PC-9 (cell line): ENCODE results near the gene ZNF581. TPM values are rescaled to one million over a fixed set of nuclear protein-coding genes. Genes with fewer than 3 reads are reported as not detected.

Experiments
- BruUV-seq: library from RNA; stranded (reverse); fragments of 400-500 nt; replicated peaks from 2 replicates; lab custom pipeline; 2021; lab: Mats Ljungman, UMichigan
- CTCF ChIA-PET: fragments of 300-600 bp; sonication (Branson Sonifier 250); formaldehyde crosslinking; loops from one replicate; lab custom pipeline; 2022; ENCODE audit warnings: antibody characterized with exemption; lab: Charles Lee
- POLR2A ChIA-PET: fragments of 300-600 bp; sonication (Branson Sonifier 250); formaldehyde crosslinking; loops from one replicate; lab custom pipeline; 2022; ENCODE audit warnings: antibody characterized with exemption; ENCODE audit not compliant: unreplicated experiment; lab: Charles Lee
- DNase-seq, 2 experiments: peaks; one replicate each; pipeline versions ENCODE4 v3.0.0 to v3.0.0-alpha.2; 2015 to 2022; ENCODE audit warnings: mixed read lengths in 1 of 2
- H2AFZ ChIP-seq: fragments of 200-600 bp; sonication (generic); 2 replicates; pipeline ENCODE4 v1.8.1; 2017; ENCODE audit warnings: antibody characterized with exemption
- H3F3A ChIP-seq: fragments of 200-600 bp; sonication (generic); 2 replicates; pipeline ENCODE4 v1.8.1; 2017; ENCODE audit warnings: antibody characterized with exemption, mild to moderate bottlenecking, low read depth; ENCODE audit not compliant: insufficient read depth
- H3K27ac ChIP-seq: fragments of 200-600 bp; sonication (generic); 2 replicates; pipeline ENCODE4 v1.6.1; 2016; ENCODE audit warnings: mixed run types
- H3K27me3 ChIP-seq: fragments of 200-600 bp; sonication (generic); 2 replicates; pipeline ENCODE4 v1.6.1; 2016; ENCODE audit warnings: low read depth, mixed run types; ENCODE audit not compliant: insufficient read depth
- H3K36me3 ChIP-seq: fragments of 200-600 bp; sonication (generic); 2 replicates; pipeline ENCODE4 v1.6.1; 2016; ENCODE audit warnings: low read depth, mixed run types
- H3K4me1 ChIP-seq: fragments of 200-600 bp; sonication (generic); replicated peaks from 2 replicates; pipeline ENCODE4 v1.6.1; 2016; ENCODE audit warnings: mixed run types; ENCODE audit not compliant: insufficient read depth
- H3K4me2 ChIP-seq: fragments of 200-600 bp; sonication (generic); 2 replicates; pipeline ENCODE4 v1.6.1; 2017; ENCODE audit warnings: mixed run types
- H3K4me3 ChIP-seq: fragments of 200-600 bp; sonication (generic); 2 replicates; pipeline ENCODE4 v1.6.1; 2016; ENCODE audit warnings: mixed run types
- H3K79me2 ChIP-seq: fragments of 200-600 bp; sonication (generic); 2 replicates; pipeline ENCODE4 v1.6.1; 2017; ENCODE audit warnings: low read depth, mixed run types
- H3K9me2 ChIP-seq: fragments of 200-600 bp; sonication (generic); 2 replicates; pipeline ENCODE4 v1.8.1; 2017; ENCODE audit warnings: mild to moderate bottlenecking; ENCODE audit not compliant: insufficient read depth
- H3K9me3 ChIP-seq: fragments of 200-600 bp; sonication (generic); 2 replicates; pipeline ENCODE4 v1.8.1; 2016; ENCODE audit warnings: low read depth; ENCODE audit not compliant: insufficient read depth
- H4K20me1 ChIP-seq: fragments of 200-600 bp; sonication (generic); 2 replicates; pipeline ENCODE4 v1.8.1; 2017; ENCODE audit not compliant: insufficient read depth
- EZH2 ChIP-seq: fragments of 200-600 bp; sonication (generic); IDR thresholded peaks from 2 replicates; pipeline ENCODE4 v1.8.0; 2017; ENCODE audit warnings: antibody characterized with exemption, low read depth
- intact Hi-C: fragments of 100-400 bp; cut with micrococcal nuclease; formaldehyde crosslinking; loops from one replicate; pipeline ENCODE4 v1.10.0; 2022; ENCODE audit not compliant: unreplicated experiment
- total RNA-seq: library from RNA; stranded (reverse); gene quantifications from 2 replicates; pipeline ENCODE4 v1.2.3, GENCODE V29; 2021
- TF ChIP-seq, protein P1 (sequence below): fragments of 200-600 bp; sonication (generic); conservative IDR thresholded peaks from 2 replicates; pipeline ENCODE4 v1.6.1; 2017; ENCODE audit warnings: mixed run types, antibody characterized with exemption, mild to moderate bottlenecking, moderate library complexity

The ZNF581 gene
- total RNA-seq, 1 experiment from 2014 or later, result 53.5 TPM

DNA sequence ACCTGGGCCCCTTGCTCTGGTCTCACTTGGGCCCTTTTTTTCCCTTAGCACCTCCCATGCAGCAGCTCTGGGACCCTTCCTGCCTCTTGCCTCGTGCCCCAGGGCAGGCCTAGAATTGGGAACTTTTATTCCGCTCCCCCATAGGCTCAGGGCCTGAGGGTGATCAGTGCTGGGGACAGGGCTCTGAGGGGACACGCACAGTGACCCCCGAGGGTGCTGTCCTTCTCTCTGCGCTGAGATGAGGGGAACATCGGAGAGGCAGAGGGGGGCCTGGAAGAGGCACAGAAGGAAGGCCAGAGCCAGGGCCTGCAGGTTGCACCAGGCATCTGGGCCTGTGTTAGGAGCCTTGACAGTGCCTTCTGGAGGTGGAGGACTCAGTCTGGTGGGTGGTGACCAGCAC lies 42.3 kb downstream of the ZNF581 start:
- CTCF ChIA-PET, result no interaction called here

DNA sequence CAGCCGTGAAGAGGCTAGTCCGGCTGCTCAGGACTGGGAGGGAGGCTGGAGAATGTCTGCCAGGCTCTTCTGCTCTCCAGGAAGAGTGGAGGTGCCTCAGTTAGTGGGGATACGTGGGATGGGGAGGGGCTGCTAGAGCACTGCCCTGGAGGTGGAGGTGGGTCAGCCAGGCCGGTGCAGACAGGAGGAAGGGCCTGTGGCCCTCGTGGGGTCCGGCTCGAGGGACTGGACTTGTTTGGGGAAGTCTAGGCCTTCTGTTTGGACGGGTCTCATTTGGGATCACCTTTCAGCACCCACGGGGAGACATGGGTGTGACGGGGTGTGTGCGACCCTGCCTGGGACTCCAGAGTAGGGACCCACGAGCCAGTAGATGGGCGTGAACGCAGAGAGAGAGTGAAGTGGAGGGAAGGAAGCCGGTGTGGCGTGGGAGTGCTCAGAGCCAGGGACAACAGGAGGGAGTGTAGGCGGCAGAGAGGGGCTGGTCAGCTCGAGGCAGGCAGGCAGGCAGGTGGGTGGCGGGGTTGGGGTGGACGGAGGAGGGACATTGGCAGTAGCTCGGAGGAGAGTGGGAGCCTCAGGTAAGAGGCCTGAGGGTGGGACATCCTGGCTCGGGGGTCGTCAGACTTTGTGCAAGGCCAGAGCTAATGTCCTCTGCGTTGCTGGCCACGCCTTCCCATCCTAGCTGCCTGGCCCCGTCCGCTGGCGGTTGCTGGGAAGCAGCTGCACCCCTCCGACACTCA lies 43.0 kb downstream of the ZNF581 start:
- H3K9me3 ChIP-seq, result no peaks in the 10 kb centered on the region
- ChIA-PET CTCF (no interaction called here), POLR2A (no interaction called here)
- H3K4me3 ChIP-seq, result no peak overlapping the region
- no peak overlapping the region for H3K27ac ChIP-seq
- DNase-seq, result no peak
- no peaks in the 10 kb centered on the region for H3K9me2 ChIP-seq
- H3K4me1 ChIP-seq, result no peaks in the 10 kb centered on the region
- no peak for TF ChIP-seq EZH2
- TF ChIP-seq, protein P1, sequence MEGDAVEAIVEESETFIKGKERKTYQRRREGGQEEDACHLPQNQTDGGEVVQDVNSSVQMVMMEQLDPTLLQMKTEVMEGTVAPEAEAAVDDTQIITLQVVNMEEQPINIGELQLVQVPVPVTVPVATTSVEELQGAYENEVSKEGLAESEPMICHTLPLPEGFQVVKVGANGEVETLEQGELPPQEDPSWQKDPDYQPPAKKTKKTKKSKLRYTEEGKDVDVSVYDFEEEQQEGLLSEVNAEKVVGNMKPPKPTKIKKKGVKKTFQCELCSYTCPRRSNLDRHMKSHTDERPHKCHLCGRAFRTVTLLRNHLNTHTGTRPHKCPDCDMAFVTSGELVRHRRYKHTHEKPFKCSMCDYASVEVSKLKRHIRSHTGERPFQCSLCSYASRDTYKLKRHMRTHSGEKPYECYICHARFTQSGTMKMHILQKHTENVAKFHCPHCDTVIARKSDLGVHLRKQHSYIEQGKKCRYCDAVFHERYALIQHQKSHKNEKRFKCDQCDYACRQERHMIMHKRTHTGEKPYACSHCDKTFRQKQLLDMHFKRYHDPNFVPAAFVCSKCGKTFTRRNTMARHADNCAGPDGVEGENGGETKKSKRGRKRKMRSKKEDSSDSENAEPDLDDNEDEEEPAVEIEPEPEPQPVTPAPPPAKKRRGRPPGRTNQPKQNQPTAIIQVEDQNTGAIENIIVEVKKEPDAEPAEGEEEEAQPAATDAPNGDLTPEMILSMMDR, result no peak
- peaks cover 14% of the 10 kb centered on the region; the same call in 1 of the 2 replicates for H3K36me3 ChIP-seq
- H2AFZ ChIP-seq, result no peak overlapping the region
- BruUV-seq, result no TSS peak
- no peaks in the 10 kb centered on the region for H3K27me3 ChIP-seq
- peaks cover 11% of the 10 kb centered on the region for H3K79me2 ChIP-seq
- intact Hi-C loops, result no loop called here
- H3K4me2 ChIP-seq, result no peak overlapping the region
- H4K20me1 ChIP-seq, result peaks cover 46% of the 10 kb centered on the region
- H3F3A ChIP-seq, result no peaks in the 10 kb centered on the region

More for the DNA sequence above, 42.3 kb downstream of the ZNF581 start:
- BruUV-seq, result no TSS peak
- POLR2A ChIA-PET, result no interaction called here
- intact Hi-C loops, result no loop called here
- H3K27ac ChIP-seq, result no peak overlapping the region
- H3K27me3 ChIP-seq, result no peaks in the 10 kb centered on the region
- no peak overlapping the region for H2AFZ ChIP-seq
- no peaks in the 10 kb centered on the region for H3K9me3 ChIP-seq
- no peak overlapping the region for H3K4me3 ChIP-seq
- no peak for DNase-seq
- H3K4me2 ChIP-seq, result no peak overlapping the region
- no peaks in the 10 kb centered on the region for H3F3A ChIP-seq
- H3K9me2 ChIP-seq, result no peaks in the 10 kb centered on the region
- peaks cover 53% of the 10 kb centered on the region for H4K20me1 ChIP-seq
- H3K36me3 ChIP-seq, result peaks cover 21% of the 10 kb centered on the region
- H3K4me1 ChIP-seq, result no peaks in the 10 kb centered on the region
- peaks cover 18% of the 10 kb centered on the region for H3K79me2 ChIP-seq
- no peak for TF ChIP-seq EZH2
- TF ChIP-seq, protein P1, result no peak

DNA sequence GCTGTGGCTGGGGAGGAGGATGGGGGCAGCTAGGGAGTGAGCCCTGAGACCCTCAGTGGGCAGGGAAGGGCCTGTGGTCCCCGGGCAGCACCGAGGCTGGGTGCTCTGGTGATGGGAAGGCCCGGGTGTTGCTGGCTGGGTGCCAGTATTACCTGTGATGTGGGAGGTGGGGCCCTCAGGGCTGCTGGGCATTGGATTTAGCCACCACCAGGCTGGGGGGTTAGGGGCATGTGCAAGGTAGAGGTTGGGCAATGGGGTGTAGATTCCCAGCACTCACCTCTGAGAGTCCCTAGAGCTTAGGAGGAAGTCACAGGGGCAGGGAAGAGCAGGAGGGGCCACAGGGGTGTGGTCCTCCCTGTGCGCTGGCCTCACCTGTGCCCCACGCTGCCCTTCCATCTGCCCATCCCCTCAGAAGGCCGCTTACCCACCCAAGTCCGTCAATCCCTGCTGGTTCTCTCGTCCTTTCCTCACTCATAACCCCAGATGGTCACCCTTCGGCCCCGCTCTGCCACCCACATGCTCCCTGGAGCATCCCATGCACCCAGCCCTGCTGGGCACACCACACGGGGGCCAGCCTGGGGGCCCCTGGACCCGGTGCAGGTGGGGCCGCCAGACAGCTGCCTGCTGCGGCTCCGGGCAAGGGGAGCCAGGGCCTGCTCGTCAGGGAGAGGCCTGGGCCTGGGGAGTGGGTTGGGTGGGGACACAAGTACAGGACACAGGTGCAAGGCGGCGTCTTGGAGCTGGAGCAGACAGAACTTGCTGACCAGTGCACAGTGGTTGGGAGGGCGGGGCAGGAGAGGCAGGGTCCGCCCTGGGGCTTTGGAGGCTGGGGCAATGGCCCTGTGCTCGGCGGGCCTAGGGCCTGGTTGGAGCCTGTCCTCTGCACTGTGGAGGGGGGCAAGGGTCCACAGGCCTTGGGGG lies 44.1 kb downstream of the ZNF581 start:
- H3K79me2 ChIP-seq, result peaks cover 9% of the 10 kb centered on the region
- POLR2A ChIA-PET, result no interaction called here
- H3K27me3 ChIP-seq, result no peaks in the 10 kb centered on the region
- H3K9me3 ChIP-seq, result no peaks in the 10 kb centered on the region
- CTCF ChIA-PET, result no interaction called here
- H3K27ac ChIP-seq, result no peak overlapping the region
- DNase-seq, result no peak
- TF ChIP-seq, protein P1, result no peak
- H3K9me2 ChIP-seq, result no peaks in the 10 kb centered on the region
- peaks cover 37% of the 10 kb centered on the region for H4K20me1 ChIP-seq
- BruUV-seq, result no TSS peak
- no peak overlapping the region for H3K4me2 ChIP-seq
- peaks cover 5% of the 10 kb centered on the region; the same call in 1 of the 2 replicates for H3K36me3 ChIP-seq
- intact Hi-C loops, result no loop called here
- no peak overlapping the region for H2AFZ ChIP-seq
- no peak overlapping the region for H3K4me3 ChIP-seq
- no peaks in the 10 kb centered on the region for H3K4me1 ChIP-seq
- H3F3A ChIP-seq, result no peaks in the 10 kb centered on the region
